HG03439 (cell line): ENCODE data around the gene BRME1.

Source experiments
- ATAC-seq: cut with Tn5 transposase; IDR thresholded peaks from one replicate; pipeline ENCODE4 v1.9.1; 2021; ENCODE audit warnings: mild to moderate bottlenecking, moderate library complexity; ENCODE audit not compliant: unreplicated experiment

Gene BRME1

GRCh38 chr19:13890136-13890535 lies 15.8 kb downstream of the BRME1 start:
- ATAC-seq: no peak

DNA sequence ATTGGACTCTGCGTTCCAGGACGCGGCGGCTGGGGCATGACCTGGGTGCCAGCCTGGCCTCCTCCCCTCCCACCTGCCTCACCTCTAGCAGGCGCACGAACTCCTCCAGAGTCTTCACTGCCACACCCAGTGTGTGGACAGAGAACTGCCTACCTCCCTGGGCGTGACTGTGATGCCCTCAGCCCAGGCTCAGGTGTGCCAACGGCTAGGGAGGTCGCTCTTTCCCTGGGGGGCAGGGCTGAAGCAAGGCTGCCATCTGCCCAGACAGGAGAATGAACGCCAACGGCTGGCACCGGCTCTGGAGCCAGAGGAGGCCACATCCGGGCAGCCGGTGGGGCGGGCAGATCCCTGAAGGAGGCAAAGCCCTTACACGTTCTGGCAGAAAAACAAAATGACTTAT lies 17.6 kb downstream of the BRME1 start:
- no peak for ATAC-seq

DNA sequence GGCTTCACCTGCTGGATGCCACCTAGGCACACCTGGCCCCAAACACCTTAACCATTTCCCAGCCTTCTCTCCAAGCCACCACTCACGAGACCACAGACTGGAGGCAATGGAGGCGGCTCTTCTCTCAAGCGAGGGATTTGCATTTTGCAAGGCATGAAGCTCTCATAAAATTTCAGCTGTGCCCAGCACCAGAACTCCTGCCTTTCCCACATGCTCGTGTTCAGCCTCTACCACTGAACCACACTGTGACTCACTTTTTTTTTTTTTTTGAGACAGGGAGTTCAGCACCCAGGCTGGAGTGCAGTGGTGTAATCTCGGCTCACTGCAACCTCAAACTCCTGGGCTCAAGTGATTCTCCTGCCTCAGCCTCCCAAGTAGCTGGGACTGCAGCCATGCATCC lies 18.4 kb downstream of the BRME1 start:
- ATAC-seq: no peak

- no peak for ATAC-seq
Measured at GRCh38 chr19:13887018-13887436, 18.9 kb downstream of the BRME1 start.

DNA sequence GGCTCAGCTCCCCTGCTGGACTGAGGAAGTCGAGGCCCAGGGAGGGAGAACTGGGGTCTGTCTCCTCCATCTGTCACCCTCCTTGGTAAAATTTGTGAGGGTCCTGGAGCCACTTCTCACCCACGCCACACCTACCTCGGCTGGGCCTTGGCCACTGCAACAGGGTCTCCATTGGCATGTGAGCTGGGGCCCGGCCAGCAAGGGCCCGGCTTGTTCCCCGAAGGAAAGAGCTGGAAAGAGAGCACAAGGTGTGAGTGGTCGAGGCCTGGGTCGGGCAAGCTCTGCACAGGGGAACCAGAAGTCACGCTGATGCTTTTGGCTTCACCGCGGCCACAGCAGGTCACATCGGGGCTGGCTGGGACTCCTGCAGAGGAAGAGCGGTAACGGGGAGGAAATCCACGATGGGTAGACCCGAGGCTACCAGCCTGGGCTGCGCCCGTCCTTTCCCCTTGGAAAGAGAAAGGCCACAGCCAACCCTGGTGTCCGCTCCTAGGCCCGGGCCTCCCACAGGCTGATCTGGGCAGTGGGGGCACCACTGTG lies 20.0 kb downstream of the BRME1 start:
- ATAC-seq: no peak

- ATAC-seq: no peak
Measured at GRCh38 chr19:13884726-13885591, 21.0 kb downstream of the BRME1 start.

- ATAC-seq: no peak
Measured at GRCh38 chr19:13883516-13884064, 22.3 kb downstream of the BRME1 start.

DNA sequence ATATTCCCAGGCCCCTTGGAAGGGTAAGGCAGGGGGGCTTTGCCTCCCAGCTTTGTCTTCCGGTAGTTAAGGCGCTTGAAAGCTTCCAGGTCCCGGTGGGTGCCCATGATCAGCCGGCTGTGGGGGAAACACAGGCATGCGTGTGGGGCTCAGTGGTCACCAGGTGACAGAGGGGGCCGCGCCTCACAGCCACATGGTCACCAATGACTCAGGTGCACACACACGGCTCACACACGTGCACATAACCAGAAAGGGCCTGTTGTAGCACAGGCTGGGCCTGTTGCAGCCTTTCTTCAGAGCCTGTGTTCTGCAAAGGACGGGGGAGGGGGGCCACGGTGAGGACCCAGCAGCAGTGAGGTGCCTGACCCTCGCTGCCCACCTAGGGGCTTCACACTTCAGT lies 23.1 kb downstream of the BRME1 start:
- ATAC-seq: no peak

DNA sequence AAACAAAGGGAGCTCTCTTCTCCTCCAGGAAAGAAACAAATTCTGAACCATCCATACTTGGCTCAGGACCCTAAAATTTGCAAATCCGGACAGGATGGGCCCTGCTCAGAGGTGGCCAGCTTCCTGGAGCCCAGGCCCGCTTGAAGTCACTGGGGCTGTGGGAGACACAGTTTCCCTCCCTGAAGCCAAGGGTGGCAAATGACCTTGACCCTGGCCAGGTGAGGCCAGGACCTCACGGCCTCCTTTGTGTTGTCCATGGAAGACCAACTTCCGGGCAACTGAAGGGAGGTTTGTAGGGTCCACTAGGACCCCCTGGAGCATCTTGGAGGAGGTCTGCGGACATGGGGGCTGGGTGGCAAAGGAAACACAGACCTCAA lies 23.5 kb downstream of the BRME1 start:
- no peak for ATAC-seq

DNA sequence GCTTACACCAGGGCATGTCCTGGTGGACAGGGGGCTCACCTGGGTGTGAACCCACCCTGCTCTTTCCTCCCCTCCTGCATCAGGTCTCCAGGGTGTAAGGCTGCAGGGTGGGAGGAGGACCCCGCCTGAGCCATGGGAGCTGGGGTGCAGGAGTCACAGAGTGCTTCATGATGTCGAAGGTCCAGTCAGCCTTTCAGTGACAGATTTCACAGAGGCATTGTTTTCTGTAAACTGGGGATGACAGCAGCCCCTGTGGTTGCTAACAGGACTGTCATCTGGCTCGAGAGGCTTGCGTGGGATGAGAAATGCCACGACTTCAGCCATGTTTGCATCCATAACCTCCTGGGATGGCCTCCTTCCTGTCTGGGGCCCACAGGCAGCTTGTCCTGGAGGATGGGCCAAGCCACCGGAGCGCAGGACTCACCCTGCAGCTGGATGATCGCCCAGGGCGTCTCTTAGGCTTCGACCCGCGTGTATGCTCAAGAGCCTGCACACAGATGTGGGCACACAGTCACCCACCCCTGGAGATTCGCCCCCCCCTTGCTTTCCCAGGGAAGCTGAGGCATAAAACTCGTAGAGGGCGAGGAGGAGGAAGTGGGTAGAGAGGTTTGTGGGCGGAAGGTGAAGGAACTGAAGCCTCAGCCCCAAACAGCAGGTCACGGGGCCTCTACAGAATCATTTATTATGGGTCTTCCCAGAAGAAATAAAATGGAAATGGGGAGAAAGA lies 24.1 kb downstream of the BRME1 start:
- ATAC-seq: no peak

GRCh38 chr19:13881251-13881691 lies 24.6 kb downstream of the BRME1 start:
- no peak for ATAC-seq

GRCh38 chr19:13880059-13881043 lies 25.6 kb downstream of the BRME1 start:
- peak; percentile 79 for ATAC-seq

GRCh38 chr19:13877303-13877702 lies 28.6 kb downstream of the BRME1 start:
- ATAC-seq: no peak

GRCh38 chr19:13876834-13877233 lies 29.1 kb downstream of the BRME1 start, which contains the start of gene NANOS3:
Gene NANOS3 (plus strand): TSS chr19:13877134. CDS start chr19:13877249, 115 bp downstream.
- no peak for ATAC-seq

DNA sequence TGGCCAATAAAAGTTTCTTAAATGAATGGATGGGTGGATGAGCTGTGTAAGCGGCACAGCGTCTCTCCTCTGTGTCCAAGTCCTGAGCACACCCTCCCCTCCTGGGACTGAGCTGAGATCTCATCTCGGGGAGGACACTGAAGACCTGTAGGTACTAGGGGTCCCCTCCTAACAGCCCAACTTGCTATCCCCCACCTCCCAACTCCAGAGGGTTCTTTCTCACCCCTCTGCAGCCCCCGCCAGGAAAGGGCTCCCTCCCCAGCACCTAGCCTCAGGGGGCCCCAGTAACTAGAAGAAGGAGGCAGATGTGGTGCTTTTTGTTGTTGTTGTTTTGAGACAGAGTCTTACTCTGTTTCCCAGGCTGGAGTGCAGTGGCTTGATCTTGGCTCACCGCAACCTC lies 30.1 kb downstream of the BRME1 start:
- no peak for ATAC-seq

GRCh38 chr19:13873834-13874515 lies 31.9 kb downstream of the BRME1 start:
- ATAC-seq: no peak

DNA sequence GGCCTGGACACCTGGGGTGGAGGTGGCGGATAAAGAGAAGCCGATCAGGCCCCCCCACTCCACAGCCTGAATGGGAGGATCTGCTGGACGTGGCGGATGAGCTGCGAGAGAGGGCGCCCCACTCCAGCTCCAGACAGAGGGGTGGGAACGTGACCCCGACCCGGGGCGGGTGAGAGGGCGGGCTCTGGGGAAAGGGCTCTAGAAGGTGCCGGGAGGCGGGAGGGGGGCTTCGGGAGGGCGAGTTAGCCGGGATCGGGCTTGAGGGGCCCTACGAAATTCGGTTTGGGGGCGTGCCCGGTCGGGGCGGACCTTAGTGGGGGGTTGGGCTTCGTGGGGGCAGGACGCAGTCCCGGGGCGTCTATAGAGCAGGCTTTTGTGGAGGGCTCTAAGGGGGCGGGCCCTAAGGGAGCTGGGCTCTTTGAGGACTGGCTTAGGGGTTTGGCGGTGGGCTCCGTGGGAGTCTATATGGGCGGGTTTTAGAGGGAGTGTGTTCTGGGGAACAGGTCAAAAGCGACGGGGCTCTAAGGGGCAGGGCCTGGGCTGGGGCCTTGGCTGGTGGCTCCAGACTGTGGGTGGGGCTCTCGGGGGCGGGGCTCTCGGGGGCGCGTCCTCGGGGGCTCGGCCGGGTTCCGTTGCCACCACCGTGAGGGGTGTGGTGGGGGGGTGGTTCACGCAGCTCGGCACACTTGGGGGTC lies 33.1 kb downstream of the BRME1 start:
- ATAC-seq: no peak

DNA sequence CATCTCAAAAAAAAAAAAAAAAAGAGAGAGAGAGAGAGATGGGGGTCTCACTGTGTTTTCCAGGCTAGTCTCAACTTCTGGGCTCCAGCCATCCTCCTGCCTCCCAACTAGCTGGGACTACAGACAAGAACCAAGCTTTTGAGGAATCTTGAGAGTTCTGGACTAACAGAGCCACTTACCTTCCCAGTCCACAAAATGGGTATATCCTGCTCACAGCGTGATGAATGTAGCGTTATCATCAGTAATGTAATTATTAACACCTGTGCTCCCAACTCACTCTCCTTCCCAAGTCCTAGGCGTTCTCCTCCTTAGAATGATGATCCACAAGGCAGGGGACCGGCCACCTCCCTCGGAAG lies 33.6 kb downstream of the BRME1 start:
- ATAC-seq: no peak

DNA sequence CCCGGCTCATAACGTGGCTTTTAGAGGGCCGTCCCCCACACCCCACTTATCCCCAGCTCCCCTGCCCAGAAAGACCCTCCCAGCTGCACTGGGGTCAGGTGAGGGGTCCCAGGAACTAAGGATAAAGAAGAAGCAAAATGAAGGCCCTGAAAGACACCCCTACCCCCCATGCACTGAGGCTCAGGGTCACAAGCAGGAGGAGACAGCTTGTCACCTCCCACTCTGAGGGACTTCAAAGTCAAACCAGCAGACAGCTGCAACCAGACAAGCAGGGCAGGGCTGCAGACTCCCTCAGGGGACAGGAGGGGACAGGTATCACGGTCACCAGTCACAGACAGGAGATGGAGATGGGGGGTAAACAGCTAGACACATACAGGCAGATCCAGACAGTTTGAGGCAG lies 35.0 kb downstream of the BRME1 start:
- no peak for ATAC-seq
